WTC11 (cell line): ENCODE measurements around the gene PPIG. TPM values are rescaled to one million over a fixed set of nuclear protein-coding genes. Genes with fewer than 3 reads are reported as not detected.

ENCODE experiments used
- ATAC-seq: fragments of 200-7000 bp; cut with Tn5 transposase; 2 replicates; pipeline ENCODE4 v1.10.0; 2021; ENCODE audit warnings: mild to moderate bottlenecking, moderate library complexity
- CTCF ChIA-PET: fragments of 300-600 bp; sonication (Branson Sonifier 250); formaldehyde crosslinking; loops from one replicate; lab custom pipeline; 2021; ENCODE audit warnings: antibody characterized with exemption; lab: Charles Lee
- POLR2A ChIA-PET: fragments of 350-600 bp; sonication (Branson Sonifier 250); formaldehyde crosslinking; loops from one replicate; lab custom pipeline; 2021; ENCODE audit warnings: antibody characterized with exemption; lab: Charles Lee
- DNase-seq: peaks from one replicate; pipeline ENCODE4 v3.0.0; 2021; ENCODE audit warnings: low spot score
- H3K27ac Mint-ChIP-seq: 2 replicates; pipeline ENCODE4 v1.8.0; 2021; ENCODE audit warnings: mixed read lengths
- H3K27me3 Mint-ChIP-seq: 2 replicates; pipeline ENCODE4 v1.8.0; 2021; ENCODE audit warnings: low read depth, mild to moderate bottlenecking, moderate library complexity, mixed read lengths
- H3K36me3 Mint-ChIP-seq: 2 replicates; pipeline ENCODE4 v1.8.0; 2021; ENCODE audit warnings: mixed read lengths
- H3K4me1 Mint-ChIP-seq: 2 replicates; pipeline ENCODE4 v1.8.0; 2022; ENCODE audit warnings: mixed read lengths
- H3K4me3 Mint-ChIP-seq: 2 replicates; pipeline ENCODE4 v1.8.0; 2021; ENCODE audit warnings: mild to moderate bottlenecking, moderate library complexity, mixed read lengths
- H3K9me3 Mint-ChIP-seq: 2 replicates; pipeline ENCODE4 v1.8.0; 2021; ENCODE audit warnings: mixed read lengths
- ARID4B ChIP-seq: sonication (generic); formaldehyde crosslinking; IDR thresholded peaks from 2 replicates; pipeline ENCODE4 v1.8.0; 2023; ENCODE audit warnings: missing genetic modification reagents, mild to moderate bottlenecking, borderline replicate concordance
- ATF1 ChIP-seq: sonication (generic); formaldehyde crosslinking; IDR thresholded peaks from 2 replicates; pipeline ENCODE4 v1.8.1; 2023; ENCODE audit warnings: mild to moderate bottlenecking, moderate library complexity, missing genetic modification reagents
- CREB1 ChIP-seq: sonication (generic); formaldehyde crosslinking; IDR thresholded peaks from 2 replicates; pipeline ENCODE4 v1.8.0; 2023; ENCODE audit warnings: mild to moderate bottlenecking, missing genetic modification reagents
- CREM ChIP-seq: sonication (generic); formaldehyde crosslinking; IDR thresholded peaks from 2 replicates; pipeline ENCODE4 v1.8.1; 2022; ENCODE audit warnings: mild to moderate bottlenecking, missing genetic modification reagents, moderate library complexity
- ETV6 ChIP-seq: sonication (generic); formaldehyde crosslinking; IDR thresholded peaks from 2 replicates; pipeline ENCODE4 v1.8.1; 2022; ENCODE audit warnings: mild to moderate bottlenecking, missing genetic modification reagents
- GRHL2 ChIP-seq: fragments of 250-450 bp; sonication (Bioruptor Pico); IDR thresholded peaks from 2 replicates; pipeline ENCODE4 v1.8.0; 2022; ENCODE audit warnings: mild to moderate bottlenecking, moderate library complexity; ENCODE audit not compliant: insufficient replicate concordance, severe bottlenecking
- HMGA2 ChIP-seq: fragments of 250-450 bp; sonication (Bioruptor Pico); IDR thresholded peaks from 2 replicates; pipeline ENCODE4 v1.4.0; 2021; ENCODE audit warnings: mild to moderate bottlenecking, moderate library complexity
- NR2C2 ChIP-seq: sonication (generic); formaldehyde crosslinking; IDR thresholded peaks from 2 replicates; pipeline ENCODE4 v1.8.0; 2022; ENCODE audit warnings: mild to moderate bottlenecking, missing genetic modification reagents
- PREB ChIP-seq: sonication (generic); formaldehyde crosslinking; IDR thresholded peaks from 2 replicates; pipeline ENCODE4 v1.8.1; 2022; ENCODE audit warnings: mild to moderate bottlenecking, missing genetic modification reagents, moderate library complexity, borderline replicate concordance
- RELA ChIP-seq: sonication (generic); formaldehyde crosslinking; IDR thresholded peaks from 2 replicates; pipeline ENCODE4 v1.8.1; 2022; ENCODE audit warnings: missing genetic modification reagents, mild to moderate bottlenecking, borderline replicate concordance
- TEAD1 ChIP-seq: sonication (generic); formaldehyde crosslinking; IDR thresholded peaks from 2 replicates; pipeline ENCODE4 v1.8.0; 2022; ENCODE audit warnings: mild to moderate bottlenecking, missing genetic modification reagents
- TEAD4 ChIP-seq: sonication (generic); formaldehyde crosslinking; IDR thresholded peaks from 2 replicates; pipeline ENCODE4 v1.8.0; 2022; ENCODE audit warnings: mild to moderate bottlenecking, missing genetic modification reagents
- ZNF219 ChIP-seq: sonication (generic); formaldehyde crosslinking; IDR thresholded peaks from 2 replicates; pipeline ENCODE4 v1.8.0; 2023; ENCODE audit warnings: missing genetic modification reagents, mild to moderate bottlenecking, borderline replicate concordance
- ZNF232 ChIP-seq: sonication (generic); formaldehyde crosslinking; IDR thresholded peaks from 2 replicates; pipeline ENCODE4 v1.8.0; 2022; ENCODE audit warnings: mild to moderate bottlenecking, missing genetic modification reagents
- ZNF396 ChIP-seq: fragments of 250-450 bp; sonication (Bioruptor Pico); IDR thresholded peaks from 2 replicates; pipeline ENCODE4 v1.8.0; 2021; ENCODE audit warnings: mild to moderate bottlenecking, moderate library complexity, borderline replicate concordance
- ZNF671 ChIP-seq: fragments of 250-450 bp; sonication (Bioruptor Pico); IDR thresholded peaks from 2 replicates; pipeline ENCODE4 v1.8.0; 2021; ENCODE audit warnings: mild to moderate bottlenecking
- total RNA-seq: library from RNA; stranded (reverse); gene quantifications from 3 replicates; pipeline ENCODE4 v1.2.3, GENCODE V29; 2021
- TF ChIP-seq, protein P1 (sequence below): fragments of 250-450 bp; sonication (Bioruptor Pico); IDR thresholded peaks from 2 replicates; pipeline ENCODE4 v1.9.0; 2021; ENCODE audit warnings: mild to moderate bottlenecking, borderline replicate concordance

PPIG gene
- total RNA-seq, 1 experiment from 2014 or later: 77.7 TPM

DNA sequence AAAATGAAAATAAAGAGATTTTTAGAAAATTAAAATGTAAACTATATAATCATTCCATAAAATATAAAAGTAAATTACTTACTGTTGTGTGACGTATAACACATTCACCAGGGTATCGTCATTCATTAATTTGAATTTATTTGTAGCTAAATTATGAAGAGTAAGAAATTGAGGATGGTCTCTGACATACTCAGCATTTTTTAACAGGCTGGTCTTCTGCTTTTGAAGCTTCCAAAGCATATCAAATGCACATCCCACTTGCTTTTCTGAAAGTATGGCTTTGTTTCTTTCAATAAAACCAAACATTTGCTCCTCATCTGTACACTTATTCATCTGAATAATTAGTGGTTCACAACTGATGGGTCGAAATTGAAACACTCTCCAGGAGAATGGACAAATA is 12.6 kb upstream of the PPIG start:
- TF ChIP-seq ATF1 (CRISPR knock-in tag) (no peak), RELA (CRISPR knock-in tag) (no peak), GRHL2 (no peak), NR2C2 (CRISPR knock-in tag) (no peak), TEAD4 (CRISPR knock-in tag) (no peak), HMGA2 (no peak), PREB (CRISPR knock-in tag) (no peak)
- peaks cover 10% of the 10 kb centered on the region for H3K36me3 Mint-ChIP-seq
- peaks cover 11% of the 10 kb centered on the region; the same call in 1 of the 2 replicates for H3K4me1 Mint-ChIP-seq
- H3K27me3 Mint-ChIP-seq: no peaks in the 10 kb centered on the region
- DNase-seq: no peak
- H3K27ac Mint-ChIP-seq: peak overlapping the region; percentile 54; the same call in 1 of the 2 replicates
- peak overlapping the region; percentile 42 for H3K4me3 Mint-ChIP-seq
- CTCF ChIA-PET: no interaction called here
- no peak for ATAC-seq
- POLR2A ChIA-PET: interaction anchor here (0.6 kb wide), 1 partner anchor 21 kb away, joined by 7 read pairs; no protein-coding TSS in a partner anchor
- H3K9me3 Mint-ChIP-seq: peaks cover 2% of the 10 kb centered on the region; the same call in 1 of the 2 replicates

- 0 out of 2 replicates have a peak overlapping the region, but pooled peaks have one; percentile 42 for H3K4me3 Mint-ChIP-seq
- POLR2A ChIA-PET: interaction anchor here (0.6 kb wide), 1 partner anchor 20 kb away, joined by 7 read pairs; no protein-coding TSS in a partner anchor
- H3K9me3 Mint-ChIP-seq: peaks cover 3% of the 10 kb centered on the region; the same call in 1 of the 2 replicates
- peaks cover 10% of the 10 kb centered on the region for H3K36me3 Mint-ChIP-seq
- TF ChIP-seq HMGA2 (no peak), ZNF219 (no peak), ZNF671 (no peak)
- CTCF ChIA-PET: no interaction called here
- ATAC-seq (no peak), DNase-seq (no peak)
- peaks cover 5% of the 10 kb centered on the region; the same call in 1 of the 2 replicates for H3K27me3 Mint-ChIP-seq
- no peak overlapping the region for H3K27ac Mint-ChIP-seq
- H3K4me1 Mint-ChIP-seq: peaks cover 11% of the 10 kb centered on the region; the same call in 1 of the 2 replicates
Observed at GRCh38 chr2:169572189-169572588, 12.0 kb upstream of the PPIG start.

DNA sequence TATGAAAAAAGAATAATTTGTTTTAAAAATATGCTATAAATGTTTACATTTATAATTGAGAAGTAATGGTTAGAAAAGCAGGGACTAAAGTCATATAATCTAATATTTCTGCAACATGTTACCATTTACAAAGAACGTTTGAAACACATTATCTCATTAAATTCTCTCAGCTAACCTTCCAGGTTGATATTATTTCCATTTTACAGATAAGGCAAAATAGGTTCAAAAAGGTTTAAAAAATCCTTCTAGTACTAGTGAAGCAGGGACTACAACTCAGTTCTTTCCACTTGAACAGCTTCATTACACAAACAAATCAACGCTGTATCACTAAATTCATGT is 11.4 kb upstream of the PPIG start:
- no peak for DNase-seq
- TF ChIP-seq ZNF396 (CRISPR knock-in tag): no peak
- TF ChIP-seq, protein P1, sequence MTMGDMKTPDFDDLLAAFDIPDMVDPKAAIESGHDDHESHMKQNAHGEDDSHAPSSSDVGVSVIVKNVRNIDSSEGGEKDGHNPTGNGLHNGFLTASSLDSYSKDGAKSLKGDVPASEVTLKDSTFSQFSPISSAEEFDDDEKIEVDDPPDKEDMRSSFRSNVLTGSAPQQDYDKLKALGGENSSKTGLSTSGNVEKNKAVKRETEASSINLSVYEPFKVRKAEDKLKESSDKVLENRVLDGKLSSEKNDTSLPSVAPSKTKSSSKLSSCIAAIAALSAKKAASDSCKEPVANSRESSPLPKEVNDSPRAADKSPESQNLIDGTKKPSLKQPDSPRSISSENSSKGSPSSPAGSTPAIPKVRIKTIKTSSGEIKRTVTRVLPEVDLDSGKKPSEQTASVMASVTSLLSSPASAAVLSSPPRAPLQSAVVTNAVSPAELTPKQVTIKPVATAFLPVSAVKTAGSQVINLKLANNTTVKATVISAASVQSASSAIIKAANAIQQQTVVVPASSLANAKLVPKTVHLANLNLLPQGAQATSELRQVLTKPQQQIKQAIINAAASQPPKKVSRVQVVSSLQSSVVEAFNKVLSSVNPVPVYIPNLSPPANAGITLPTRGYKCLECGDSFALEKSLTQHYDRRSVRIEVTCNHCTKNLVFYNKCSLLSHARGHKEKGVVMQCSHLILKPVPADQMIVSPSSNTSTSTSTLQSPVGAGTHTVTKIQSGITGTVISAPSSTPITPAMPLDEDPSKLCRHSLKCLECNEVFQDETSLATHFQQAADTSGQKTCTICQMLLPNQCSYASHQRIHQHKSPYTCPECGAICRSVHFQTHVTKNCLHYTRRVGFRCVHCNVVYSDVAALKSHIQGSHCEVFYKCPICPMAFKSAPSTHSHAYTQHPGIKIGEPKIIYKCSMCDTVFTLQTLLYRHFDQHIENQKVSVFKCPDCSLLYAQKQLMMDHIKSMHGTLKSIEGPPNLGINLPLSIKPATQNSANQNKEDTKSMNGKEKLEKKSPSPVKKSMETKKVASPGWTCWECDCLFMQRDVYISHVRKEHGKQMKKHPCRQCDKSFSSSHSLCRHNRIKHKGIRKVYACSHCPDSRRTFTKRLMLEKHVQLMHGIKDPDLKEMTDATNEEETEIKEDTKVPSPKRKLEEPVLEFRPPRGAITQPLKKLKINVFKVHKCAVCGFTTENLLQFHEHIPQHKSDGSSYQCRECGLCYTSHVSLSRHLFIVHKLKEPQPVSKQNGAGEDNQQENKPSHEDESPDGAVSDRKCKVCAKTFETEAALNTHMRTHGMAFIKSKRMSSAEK (CRISPR knock-in tag): no peak
- TF ChIP-seq, all 79 proteins: peak for 0
- Mint-ChIP-seq H3K27me3 (peaks cover 10% of the 10 kb centered on the region; the same call in 1 of the 2 replicates), H3K9me3 (peaks cover 6% of the 10 kb centered on the region; the same call in 1 of the 2 replicates), H3K27ac (peak overlapping the region; percentile 98), H3K4me1 (peaks cover 11% of the 10 kb centered on the region; the same call in 1 of the 2 replicates), H3K36me3 (peaks cover 7% of the 10 kb centered on the region; the same call in 1 of the 2 replicates), H3K4me3 (peak overlapping the region; percentile 98)
- POLR2A ChIA-PET: interaction anchor here (0.5 to 1.3 kb wide), 3 partner anchors 10 to 91 kb away, joined by 3 to 9 read pairs (median 5); no protein-coding TSS in a partner anchor
- no peak for ATAC-seq
- CTCF ChIA-PET: interaction anchor here (1.2 kb wide), 1 partner anchor 12 kb away, joined by 3 read pairs; no protein-coding TSS in a partner anchor

DNA sequence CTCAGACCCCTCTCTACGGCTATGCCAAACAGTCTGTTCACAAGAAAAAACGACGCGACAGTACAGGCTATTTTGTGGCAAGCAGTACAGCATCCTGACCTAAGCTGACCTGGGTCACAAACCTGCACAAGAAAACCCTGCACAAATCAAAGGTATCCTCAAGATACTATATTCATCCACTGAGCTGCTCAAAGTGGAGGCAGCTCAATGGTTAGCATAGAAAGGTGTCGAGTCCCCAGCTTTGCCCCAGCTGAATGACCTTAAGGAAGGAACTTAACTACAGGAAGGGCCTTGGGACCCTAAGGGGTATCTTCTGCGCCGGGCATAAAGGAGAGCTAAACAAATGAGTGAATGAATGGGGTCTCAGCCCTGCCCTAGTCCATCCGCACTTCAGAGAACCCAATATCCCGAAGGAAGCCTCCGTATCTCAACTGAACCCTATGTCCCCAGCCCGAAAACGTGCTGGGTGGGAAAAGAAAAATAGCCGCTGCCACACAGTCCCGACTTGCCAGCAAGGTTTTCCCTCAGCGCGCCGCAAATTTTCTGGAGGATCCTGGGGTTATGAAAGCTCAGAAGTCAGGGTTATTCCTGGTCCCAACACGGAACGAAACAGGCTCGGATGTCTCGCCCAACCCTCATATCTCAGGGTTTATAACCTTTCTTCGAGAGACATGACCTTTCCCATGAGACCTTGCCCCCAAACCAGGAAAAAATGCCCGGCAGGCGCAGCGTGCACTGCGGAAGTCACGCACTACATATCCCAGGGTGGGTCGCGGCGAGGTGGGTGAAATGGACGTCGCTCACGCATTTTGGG is 10.8 kb upstream of the PPIG start, which contains the start of gene FASTKD1:
Gene FASTKD1, minus strand, starts transcription at position 706 of the 814 bp plus-strand sequence. CDS start 1,836 bp downstream, outside the sequence.
- ChIA-PET CTCF (interaction anchor here (1.2 kb wide), 1 partner anchor 12 kb away, joined by 3 read pairs; no protein-coding TSS in a partner anchor), POLR2A (interaction anchor here (0.5 to 1.3 kb wide), 3 partner anchors 11 to 91 kb away, joined by 3 to 9 read pairs (median 5); no protein-coding TSS in a partner anchor)
- peak; percentile 97 for ATAC-seq
- Mint-ChIP-seq H3K27ac (peak within 1 kb of the TSS; percentile 98), H3K36me3 (peaks cover 7% of the 10 kb centered on the region; the same call in 1 of the 2 replicates), H3K4me1 (peaks cover 11% of the 10 kb centered on the region; the same call in 1 of the 2 replicates), H3K4me3 (peak within 1 kb of the TSS; percentile 98), H3K27me3 (peaks cover 14% of the 10 kb centered on the region; the same call in 1 of the 2 replicates), H3K9me3 (peaks cover 6% of the 10 kb centered on the region; the same call in 1 of the 2 replicates)
- peak; percentile 92 for DNase-seq
- TF ChIP-seq ETV6 (CRISPR knock-in tag) (peak; percentile 49; the same call in 1 of the 2 replicates), CREB1 (CRISPR knock-in tag) (no peak), ZNF232 (CRISPR knock-in tag) (no peak), TEAD1 (CRISPR knock-in tag) (peak; percentile 71), ARID4B (CRISPR knock-in tag) (0 out of 2 replicates have a peak, but pooled peaks have one; percentile 66), ZNF396 (CRISPR knock-in tag) (no peak), NR2C2 (CRISPR knock-in tag) (peak; percentile 73), CREM (CRISPR knock-in tag) (peak; percentile 69; the same call in 1 of the 2 replicates)
